Activated CD4-positive, alpha-beta T cell treated with anti-CD3 and anti-CD28 coated beads, Interleukin-2, amount 50 U/mL, for 16 hours (primary cell): Measurements from ENCODE around the gene CRB3.

Experiments used
- DNase-seq: peaks from one replicate; pipeline ENCODE4 v3.0.0-alpha.2; 2020

CRB3 gene

DNA sequence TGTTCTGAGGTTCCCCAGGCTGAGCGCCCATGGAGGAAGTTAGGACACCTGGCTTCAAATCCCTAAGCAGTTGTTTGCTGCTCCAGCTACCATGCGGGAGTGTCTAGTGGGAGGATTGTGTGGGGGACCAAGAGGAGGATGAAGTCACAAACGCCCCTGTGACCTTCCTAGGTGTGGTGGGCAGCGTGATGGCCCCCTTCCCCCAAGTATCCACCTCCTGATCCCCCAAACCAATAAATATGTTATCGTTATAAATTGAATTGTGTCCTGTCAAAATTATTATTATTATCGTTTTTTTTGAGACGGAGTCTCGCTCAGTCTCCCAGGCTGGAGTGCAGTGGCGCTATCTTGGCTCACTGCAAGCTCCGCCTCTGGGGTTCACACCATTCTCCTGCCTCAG lies 30.4 kb upstream of the CRB3 start, which contains the start of gene SLC25A41:
TSS of gene SLC25A41 (minus strand) at position 101 of the 400 bp plus-strand sequence. CDS start at position 31, 70 bp downstream.
- no peak for DNase-seq

DNA sequence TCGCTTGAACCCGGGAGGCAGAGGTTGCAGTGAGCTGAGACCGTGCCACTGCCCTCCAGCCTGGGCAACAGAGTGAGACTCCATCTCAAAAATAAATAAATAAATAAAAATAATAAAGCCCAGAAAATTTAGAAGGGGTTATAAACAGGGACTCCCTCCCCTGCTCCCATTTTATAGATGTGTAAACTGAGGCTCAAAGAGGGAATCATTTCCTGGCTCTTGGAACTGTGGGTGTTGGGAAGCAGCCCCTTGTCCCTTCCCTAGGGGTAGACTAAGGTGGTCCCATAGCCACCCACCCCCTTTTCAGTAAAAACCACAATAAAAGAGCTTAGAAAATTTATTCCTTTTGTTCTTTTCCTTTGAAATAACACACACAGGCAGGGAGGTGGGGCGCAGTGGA lies 24.3 kb upstream of the CRB3 start:
- DNase-seq, result no peak

DNA sequence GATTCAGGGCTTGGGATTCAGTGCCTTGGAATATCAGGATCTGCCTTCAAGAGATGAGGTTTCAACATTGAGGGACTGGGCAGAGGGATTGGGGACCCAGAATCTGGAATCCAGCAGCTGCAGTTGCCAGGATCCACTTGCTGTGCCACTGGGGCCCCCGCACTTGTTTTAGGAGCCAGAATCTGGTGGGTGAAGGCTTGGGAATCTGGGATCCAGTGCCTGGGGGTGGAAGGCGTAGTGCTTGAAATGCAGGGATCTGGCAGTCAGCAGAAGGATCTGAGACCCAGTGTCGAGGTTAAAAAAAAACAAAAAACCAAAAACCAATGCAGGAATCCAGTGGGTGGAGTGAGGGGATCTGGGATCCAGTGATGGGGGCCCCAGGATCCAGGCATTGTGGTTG lies 23.2 kb upstream of the CRB3 start:
- DNase-seq, result no peak

DNA sequence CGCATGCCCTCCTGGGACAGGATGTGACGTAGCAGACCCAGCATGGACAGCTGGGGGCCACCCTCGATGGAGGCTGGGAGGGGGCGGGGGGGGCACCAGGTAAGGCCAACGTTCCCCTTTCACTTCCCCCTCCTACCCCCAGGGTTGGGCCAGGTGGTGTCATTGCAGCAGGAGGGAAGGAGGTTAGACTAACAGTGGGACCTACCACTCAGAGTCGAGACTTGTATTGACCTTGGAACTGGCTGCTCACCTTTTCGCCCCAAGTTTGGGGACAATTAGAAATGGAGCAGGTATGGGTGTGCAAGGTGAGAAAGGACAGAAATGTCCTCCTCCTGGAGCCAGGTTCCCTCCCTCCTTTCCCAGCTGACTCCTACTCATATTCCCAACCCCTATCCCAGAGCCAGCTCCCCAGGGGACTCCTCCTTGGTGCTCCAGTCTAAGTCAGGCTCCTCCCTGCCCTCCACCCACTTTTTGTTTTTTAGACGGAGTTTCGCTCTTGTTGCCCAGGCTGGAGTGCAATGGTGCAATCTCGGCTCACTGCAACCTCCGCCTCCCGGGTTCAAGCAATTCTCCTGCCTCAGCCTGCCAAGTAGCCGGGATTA lies 21.9 kb upstream of the CRB3 start:
- no peak for DNase-seq

DNA sequence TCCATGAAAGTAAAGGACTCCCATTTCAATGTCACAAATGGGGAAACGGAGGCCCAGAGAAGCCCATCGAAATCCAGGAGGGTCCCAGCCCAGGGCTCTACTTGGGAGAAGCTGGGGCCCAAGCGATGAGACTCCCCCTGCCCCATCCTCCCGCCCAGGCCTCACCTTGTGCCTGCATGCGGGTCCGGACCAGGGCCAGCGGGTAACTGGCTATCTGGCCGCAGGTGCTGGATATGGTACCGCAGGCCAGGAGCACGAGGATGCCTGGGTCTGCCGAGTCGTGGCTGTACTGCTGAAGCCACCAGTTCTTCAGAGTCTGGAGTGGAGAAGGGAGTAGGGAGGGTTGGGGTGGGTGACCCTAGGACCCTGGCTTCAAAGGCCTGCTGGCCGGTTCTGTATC lies 20.1 kb upstream of the CRB3 start:
- no peak for DNase-seq

DNA sequence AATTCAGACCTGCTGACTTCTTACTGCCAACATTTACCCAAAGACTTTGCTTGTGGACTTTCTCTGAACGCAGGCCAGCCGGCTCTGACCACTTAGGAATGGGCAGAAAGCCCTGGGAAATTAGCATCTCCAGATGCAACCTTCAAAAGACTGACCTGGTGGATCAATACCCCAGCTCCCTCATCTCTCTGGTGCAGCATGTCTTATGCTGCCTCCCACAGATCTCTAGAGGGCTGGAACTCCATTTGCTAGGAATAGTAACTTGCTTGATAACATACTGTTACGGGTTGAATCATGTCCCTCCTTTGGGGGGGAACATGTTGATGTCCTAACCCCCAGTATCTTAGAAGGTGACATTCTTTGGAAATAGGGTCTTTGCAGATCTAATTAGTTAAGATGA lies 17.6 kb upstream of the CRB3 start:
- DNase-seq, result no peak

DNA sequence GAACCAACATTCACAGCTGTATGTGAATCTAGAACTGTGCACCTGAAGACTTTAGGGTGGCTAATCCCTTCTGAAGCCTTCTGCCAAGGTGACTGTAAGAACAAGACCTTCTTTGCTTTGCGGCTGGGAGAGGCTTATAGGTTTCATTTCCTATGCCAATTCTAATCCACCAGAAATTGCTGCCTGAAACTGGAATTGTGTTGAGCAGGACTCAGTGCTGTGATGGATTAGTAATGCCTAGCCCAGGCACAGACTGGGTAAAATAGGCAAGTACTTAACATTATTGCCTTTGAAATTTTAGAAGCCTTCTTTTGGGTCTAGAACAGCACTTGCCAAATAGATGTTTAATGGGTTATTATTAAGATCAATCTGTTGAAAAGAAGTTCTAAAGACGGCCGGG lies 16.0 kb upstream of the CRB3 start:
- DNase-seq, result no peak

DNA sequence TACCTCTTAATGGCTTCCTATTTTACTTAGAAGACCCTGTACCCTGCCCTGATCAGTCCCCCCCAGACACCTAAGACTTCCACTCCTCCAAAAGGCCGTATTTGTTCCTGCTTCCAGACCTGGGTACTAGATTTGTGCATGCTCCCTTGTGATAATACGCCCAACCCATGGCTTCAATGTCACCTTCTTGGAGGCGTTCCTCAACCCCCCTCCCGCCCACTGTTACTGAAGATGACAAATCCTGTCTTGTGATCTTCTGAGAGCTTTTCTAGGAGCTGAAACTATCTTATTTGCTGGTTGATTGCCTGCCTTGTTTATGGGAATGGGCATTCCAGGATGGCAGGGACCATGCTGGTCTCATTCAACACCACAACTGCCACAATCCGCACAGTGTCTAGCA lies 13.9 kb upstream of the CRB3 start:
- no peak for DNase-seq

DNA sequence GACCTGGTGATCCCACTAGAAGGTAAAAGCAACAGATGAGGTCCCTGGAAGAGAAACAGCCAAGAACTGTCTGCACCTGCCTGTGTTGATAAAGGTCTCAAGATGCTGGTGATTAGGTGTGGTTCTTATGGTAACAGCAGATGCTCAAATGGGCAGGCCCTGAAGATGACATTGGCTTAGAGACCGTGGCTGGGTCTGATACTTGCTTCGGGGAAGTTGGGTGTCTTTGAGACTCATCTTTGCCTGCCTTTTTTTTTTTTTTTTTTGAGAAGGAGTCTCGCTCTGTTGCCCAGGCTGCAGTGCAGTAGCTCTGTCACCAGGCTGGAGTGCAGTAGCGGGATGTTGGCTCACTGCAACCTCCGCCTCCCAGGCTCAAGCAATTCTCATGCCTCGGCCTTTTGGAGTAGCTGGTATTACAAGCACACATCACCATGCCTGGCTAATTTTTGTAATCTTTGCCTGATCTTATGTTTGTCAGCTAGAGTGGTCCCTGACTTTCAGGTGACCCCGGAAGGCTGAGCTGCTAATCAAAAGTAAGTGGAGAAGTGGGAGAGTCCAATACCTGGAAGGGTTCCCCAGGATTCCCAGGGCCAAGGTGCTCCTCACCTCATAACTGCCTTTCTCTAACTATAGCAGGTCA lies 12.4 kb upstream of the CRB3 start:
- DNase-seq, result no peak

DNA sequence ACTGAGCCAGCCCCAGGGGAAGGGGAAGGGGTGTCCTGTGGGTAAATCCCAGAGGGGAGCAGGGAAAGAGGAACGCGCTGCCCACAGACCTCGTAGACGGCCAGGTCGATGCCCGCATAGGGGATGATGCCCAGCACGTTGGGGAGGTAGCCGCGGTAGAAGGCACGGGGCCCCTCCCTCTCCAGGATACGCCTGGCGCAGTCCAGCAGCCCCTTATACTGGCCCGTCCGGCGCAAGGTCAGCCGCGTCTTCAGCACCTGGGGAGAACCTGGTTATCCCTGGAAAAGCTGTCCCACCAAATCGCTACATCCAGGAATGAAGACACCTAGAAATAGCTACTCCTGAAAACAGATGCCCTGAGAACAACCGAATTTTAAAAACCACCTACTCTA lies 11.9 kb upstream of the CRB3 start:
- DNase-seq, result no peak

DNA sequence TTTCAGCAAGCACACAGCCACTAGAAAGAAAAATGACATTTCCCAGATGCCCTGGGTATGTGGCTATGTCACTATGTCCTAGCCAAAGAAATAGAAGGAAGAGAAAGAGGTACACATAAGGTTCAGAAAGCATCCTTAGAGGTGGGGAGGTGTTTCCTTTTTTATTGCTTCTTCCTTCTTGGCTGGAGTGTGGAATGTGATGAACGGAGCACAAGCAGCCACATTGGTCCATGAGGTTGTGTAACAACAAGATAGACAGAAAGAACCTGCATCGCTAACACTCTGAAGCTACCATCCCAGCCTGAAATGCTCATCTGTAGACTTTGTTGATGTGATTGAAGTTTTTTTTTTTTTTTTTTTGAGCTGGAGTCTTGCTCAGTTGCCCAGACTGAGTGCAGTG lies 11.2 kb upstream of the CRB3 start:
- no peak for DNase-seq

DNA sequence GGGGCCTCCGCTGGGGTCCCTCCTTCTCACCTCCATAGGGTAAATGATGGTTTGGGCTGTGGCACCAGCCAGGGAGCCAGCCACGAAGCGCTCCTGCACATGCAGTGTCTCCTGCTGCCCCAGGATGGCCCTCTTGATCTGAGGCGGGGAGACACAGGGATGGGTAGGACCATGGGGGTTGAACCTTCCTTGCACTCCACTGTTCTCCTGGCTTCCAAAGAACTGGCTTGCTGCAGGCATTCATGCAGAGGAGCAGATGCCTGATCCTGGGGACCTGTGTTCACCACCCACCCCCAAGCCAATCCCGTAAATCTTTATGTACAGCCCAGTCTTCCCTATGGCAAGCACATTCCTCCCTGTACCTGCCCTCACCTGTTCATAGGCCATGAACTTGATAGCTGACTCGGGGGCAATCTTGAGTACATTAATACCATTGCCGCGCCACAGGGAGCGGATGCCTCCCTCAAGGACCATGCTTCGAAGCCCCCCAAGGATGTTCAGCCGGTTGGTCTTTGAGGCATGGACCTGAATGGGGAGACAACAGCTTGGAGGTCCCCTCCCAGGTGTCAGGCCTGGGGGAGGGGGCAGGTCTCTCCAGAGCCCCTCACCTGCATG lies 10.0 kb upstream of the CRB3 start:
- no peak for DNase-seq

DNA sequence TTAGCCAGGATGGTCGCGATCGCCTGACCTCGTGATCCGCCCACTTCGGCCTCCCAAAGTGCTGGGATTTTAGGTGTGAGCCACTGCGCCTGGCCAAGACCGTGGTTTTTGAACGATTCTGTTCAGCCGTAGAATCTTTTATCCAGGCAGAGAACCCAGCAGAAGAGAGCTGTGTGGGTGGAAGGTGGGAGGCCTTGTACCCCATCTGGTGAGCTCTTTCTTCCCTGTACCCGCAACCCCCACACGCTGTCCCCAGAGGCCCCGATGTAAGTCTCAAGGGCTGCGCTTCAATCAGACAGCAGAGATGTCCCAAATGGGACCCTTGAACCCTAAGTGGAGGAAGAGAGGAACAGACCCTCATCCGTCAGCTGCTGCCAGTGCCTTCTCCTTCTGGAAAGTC lies 8.1 kb upstream of the CRB3 start:
- DNase-seq, result no peak

DNA sequence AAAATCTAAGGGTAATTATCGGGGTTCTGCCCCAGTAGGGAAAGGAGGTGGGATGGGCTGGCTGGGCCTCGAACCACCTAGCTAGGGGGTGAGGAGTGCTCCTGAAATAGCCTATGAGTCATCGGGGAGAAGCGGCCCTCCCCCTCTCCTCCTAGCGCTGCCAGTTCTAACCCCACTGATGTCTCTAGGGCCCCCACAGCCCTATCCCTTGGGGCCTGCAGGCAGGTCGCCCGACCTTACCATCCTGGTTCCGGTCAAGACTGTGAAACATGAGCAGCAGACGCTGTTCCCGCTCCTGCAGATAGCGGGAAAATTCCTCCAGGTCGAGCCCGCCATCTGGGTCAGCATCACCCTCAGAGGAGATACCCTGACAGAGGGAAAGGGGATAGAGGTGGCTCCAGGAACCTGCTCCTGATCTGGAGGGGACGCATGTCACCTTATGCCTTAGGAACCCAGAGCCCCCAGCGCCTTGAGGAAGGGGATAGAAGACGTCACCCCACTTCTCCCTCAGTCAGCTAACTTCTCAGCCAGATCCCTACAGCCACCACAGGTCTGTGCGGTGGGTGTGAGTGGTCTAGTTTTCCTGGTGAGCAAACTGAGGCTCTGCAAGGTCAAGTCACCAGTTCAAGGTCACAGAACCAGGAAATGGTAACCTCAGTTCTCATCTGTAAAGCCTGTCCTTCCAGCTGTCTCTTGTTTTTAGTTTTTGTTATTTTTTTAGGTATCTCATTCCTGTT lies 5.9 kb upstream of the CRB3 start:
- no peak for DNase-seq

DNA sequence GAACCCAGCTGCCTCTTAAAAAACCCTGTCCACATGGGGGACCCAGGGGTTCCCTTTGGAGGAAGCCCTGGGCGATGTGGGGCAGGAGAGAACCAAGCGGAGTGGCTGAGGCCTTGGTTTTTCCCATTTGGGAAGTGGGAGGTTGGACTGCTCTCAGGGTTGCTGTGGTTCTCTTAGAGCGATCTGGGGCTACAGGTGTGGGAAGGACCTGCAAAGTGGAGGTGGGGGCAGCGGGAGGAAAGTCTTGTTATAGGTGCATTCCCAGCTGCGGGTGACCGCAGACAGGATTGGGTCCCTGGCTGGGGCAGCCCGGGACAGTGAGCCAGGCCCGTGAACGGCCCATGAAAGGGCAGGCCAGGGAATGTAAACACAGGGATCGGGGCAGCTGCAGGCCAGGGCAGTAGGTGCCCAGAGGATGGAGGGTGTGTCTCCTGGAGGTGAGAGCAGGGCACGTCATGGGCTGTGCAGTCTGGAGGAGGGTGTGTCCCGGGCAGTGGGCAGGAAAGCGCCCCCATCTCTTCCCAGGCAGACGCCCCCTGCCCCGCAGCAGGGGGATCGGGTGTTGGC lies 5.3 kb upstream of the CRB3 start:
- no peak for DNase-seq

DNA sequence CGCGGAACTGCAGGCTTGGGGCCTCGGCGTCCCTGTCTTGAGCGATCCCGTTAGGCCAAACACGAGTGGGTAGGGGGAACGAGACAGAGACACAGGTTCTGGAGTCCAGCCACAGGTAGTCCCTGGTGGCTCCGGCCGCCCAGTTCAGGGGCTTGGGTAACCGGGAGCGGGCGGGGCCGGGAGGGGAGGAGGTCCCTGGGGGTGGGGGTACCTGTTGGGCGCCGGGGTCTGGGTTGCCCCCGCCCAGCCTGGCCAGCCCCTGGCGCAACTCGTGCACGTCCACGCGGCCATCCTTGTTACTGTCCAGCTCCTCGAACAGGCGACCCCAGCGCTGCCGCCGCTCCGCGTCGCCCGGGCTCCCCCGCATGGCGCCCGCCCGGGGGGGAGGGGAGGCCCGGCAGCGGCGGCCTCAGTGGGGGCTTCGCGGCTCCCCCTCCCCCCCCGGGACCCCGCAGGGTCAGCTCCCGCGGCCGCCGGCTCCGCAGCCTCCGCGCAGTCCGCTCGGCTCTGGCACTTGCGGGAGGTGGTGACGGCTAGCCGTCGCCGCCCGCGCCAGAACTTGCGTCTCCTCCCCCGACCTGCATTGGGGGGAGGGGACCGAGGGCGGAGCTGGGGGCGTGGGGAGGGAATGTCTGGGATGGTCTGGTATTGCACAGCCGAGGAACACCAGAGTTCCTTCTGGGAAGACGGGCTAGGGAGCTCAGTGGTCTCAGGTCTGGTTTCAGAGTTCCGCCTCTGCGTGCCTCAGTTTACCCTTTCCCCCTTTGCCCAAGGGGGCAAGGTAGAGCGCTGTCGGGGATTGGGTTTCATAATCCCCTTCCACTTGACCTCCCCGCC lies 4.6 kb upstream of the CRB3 start, which contains the start of gene SLC25A23:
TSS of gene SLC25A23 (minus strand) at position 531 of the 837 bp plus-strand sequence. CDS start at position 367, 164 bp downstream.
- peak; percentile 71 for DNase-seq

DNA sequence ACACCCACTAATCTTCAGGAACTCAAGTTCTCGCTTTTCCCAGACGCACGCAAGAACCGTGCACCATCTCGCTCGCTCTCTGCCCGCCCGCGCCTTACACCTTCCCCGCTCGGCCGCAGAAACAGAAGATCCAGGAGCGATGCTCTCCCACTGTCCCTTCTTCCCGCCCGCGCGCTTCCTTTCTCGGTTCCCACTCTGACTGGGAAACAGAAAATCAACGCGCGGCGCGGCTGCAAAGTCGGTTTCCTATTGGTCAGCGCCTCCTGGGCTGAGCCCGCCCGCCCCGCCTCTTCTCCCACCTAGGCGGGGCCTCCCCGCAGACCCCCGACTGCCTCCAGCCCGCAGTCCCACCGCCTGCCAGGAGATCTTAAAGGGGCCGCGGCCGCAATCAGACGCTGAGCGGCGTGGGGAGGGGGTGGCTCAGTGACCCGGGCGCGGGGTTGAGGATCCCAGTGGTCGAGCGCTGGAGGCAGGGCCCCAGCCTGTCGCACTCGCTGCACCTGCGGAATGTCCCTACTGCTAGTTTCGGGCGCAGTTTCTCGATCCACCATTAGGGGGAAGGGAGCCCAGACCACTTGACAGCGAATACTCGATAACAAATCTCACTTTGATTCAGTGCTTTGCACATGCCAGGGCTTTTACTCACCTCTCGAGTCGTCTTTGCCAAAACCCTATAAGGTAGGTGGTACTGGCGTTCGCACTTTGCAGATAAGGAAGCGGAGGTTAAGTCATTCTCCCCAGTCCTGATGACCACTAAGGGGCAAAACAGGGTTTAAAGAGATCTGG lies 3.8 kb upstream of the CRB3 start:
- DNase-seq, result peak; percentile 97

DNA sequence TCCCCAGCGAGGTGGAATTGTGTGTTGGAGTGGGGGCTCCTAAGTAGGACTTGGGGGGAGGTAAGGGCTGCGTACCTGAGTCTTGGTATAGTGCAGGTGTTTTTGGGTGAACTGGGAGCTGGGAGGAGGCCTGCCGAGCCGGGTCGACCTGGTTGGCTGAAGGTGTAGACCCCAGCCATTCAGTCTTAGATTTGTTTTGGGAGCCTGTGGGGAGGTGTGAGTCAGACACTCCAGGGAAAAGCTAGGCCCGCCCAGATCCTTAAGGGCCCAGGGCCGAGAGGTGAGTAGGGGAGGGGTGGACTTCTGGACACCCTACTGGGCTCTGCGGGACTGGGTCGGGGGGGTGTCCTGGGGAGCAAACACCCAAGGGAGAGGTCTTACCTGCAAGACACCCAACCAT lies 935 bp downstream of the CRB3 start:
- no peak for DNase-seq

DNA sequence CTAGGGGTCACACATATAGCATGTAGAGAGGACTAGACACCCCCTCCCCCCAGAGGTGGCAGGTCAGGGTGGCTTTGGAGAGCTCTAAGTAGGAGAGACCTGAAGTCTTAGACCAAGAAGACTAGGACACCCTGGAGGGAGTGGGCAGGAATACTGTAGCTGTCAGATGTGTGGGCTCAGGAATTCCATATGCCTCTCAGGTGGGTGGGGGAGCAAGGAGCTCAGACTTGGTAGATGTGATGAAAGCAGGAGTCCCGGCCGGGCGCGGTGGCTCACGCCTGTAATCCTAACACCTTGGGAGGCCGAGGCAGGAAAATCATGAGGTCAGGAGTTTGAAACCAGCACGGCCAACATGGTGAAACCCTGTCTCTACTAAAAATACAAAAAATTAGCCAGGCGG lies 1.6 kb downstream of the CRB3 start:
- DNase-seq, result no peak

DNA sequence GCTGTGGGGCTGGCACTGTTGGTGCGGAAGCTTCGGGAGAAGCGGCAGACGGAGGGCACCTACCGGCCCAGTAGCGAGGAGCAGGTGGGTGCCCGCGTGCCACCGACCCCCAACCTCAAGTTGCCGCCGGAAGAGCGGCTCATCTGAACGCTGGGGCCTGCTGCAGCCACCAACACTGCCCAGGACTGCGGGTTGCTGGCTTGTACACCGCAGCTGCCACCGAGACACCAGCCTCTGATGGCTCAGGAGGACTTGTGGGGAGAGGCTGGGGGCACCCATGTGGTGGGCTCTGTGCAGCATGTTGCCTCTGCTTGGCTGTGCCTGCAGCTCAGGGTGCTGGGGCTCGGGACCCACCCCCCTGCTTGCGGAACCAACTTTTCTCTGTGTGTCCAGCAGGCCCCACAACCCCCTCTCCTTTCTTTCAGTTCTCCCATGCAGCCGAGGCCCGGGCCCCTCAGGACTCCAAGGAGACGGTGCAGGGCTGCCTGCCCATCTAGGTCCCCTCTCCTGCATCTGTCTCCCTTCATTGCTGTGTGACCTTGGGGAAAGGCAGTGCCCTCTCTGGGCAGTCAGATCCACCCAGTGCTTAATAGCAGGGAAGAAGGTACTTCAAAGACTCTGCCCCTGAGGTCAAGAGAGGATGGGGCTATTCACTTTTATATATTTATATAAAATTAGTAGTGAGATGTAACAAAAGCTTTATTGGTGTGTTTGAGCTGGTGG lies 2.6 kb downstream of the CRB3 start:
- no peak for DNase-seq

DNA sequence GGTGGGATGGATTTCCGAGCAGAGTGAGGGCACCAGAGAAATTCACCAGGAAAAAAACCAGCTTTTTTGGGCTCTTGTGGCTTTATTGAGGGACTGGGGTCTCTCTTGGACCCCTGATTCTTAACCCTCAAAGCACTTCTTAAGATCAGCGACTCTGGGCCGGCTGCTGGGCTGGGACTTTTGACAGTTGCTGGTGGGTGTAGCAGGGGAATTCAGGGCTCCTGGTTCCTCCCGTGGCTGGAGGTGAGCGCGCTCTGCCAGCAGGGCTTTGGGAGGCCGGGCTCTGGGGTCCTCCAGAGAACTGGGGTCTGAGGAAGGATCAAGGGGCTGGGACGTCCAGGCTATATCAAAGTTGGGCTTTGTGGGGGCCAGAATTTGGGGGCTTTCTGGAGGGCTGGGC lies 3.3 kb downstream of the CRB3 start:
- DNase-seq, result no peak
